ENCODE measurements around the gene RBM15. TPM values are rescaled to one million over a fixed set of nuclear protein-coding genes. Genes with fewer than 3 reads are reported as not detected.

The RBM15 gene
- total RNA-seq, 1 donor from 2014 or later = 33.9 TPM

DNA sequence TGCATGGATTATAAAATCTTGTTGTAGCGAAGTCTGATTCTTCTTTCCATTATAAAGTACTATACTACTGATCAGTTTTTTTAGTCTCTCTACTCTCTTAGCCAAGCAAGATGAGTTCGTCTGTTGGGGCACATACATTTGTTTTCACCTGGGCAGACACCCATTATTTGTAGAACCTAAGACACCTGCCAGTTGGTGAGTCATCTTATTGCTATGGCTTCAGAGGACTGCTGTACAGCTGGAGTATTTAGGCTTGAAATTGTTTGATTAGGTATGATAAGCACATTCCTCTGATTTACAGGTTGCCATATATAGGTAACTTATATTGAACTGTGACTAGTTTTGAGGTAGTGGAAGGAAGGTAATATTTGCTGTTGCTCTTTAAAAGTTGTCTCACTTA is 17.2 kb downstream of the RBM15 start:
- DNase-seq = no peak

DNA sequence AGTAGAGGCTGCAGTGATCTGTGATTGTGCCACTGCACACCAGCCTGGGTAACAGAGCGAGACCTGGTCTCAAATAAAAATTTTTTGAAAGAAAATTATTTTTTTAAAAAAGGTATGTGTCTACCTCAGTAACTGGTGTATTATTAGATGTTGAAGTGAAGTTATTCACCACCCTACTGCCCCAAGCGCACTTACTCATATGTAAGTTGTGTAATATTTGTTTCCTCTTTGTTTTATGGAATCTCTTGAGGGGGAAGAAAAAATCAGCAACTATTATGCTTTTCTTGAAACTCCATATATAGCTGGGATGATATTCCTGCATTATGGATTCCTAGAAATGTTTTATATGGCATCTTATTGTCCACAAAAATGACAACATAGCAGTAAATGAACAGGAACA is 21.3 kb downstream of the RBM15 start:
- no peak for DNase-seq

DNA sequence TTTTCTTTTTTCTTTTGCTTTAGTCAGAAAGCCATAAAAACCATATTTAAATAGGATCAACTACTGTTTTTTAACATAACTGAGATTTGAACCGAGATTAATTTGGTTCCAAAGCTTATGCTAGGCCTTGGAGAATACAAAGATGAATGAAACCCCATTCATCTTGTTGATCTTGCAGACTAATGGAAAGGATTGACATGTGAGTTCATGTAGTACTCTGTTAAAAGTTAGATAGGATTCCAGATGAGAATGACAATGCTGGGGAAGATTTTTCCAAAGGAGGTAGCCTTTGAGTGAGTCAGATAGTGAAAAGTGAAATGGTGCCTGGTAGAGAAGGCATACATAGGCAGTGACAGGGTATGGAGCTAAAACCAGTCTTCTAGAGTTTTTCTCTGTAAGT is 22.7 kb downstream of the RBM15 start:
- no peak for DNase-seq

DNA sequence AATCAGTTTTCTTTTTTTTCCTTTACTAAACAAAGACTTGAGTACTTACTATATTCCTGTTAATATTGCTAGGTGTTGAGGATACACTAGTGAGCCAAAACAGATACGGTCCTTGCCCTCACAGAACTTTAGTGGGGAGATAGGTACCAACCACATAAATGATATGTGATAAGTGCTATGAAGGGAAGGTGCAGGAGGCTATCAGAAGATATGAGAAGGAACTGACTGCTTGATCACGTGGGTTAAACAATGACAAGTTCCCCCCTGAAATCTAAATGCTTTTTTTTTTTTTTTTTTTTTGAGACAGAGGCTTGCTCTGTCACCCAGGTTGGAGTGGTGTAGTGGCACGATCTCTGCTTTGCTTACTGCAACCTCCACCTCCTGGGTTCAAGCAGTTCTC is 25.0 kb downstream of the RBM15 start:
- no peak for DNase-seq

DNA sequence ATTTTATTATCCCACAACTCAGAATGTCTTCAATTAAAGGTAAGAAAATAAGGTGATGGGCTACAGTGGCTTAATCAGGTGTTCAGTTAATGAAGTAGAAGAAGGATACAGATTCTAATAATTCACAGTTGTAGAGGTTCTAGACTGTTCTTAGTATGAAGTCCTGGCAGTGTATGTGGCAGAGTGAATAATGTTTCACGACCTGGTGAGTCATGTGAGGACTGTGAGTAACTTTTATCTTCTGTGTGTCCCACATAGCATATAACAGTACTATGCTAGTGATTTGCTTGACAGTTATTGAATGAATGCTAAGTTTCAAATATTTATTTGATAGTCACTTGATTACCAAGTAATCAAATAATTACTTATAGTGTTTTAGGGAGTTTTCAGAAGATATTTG is 31.6 kb downstream of the RBM15 start:
- no peak for DNase-seq

DNA sequence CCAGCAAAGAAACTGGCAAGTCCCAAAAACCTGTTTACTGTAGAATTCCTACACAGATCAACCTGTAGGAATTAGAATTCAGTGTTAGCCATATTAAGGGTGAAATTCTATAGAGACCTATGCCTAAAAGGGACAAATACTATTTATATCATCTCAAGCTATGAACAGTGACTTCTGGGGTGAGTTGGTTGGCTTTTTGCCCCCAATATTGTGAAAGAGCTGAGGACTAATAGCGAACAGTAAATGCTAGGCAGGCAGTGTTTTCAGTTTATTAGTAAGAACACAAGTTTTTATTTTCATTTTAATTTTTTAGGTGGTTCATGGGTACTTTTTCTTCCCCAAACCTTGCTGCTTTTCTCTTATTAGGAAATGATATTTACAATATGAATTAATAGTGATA is 36.3 kb downstream of the RBM15 start:
- no peak for DNase-seq

DNA sequence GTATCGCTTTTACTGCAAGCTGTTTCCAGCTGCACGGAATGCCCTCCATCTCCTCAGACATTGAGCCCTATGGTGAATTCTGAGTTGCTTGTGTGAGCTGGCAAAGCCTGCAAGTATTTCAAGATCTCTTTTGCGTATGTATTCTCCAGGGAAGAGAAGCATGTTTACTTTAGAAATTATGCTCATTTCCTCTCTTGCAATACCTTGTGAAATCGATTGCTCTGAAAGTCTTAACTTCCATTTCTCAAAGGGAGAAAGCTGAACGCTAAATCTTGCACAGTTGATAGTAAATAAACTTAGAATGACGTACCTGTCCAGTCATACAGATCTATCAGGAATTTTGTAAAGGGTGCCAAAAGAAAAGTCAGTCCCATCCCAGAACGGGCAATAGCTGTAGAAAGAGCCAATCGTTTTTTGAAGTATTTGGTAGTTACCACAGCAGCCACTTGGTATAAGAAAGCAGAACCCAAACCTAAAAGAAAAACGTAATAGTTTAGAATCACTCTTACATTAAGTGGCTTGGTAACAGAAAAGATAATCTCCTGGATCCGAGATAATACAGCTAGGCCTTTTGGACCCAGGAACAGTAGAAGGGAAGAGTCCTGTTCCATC is 41.6 kb downstream of the RBM15 start:
- no peak for DNase-seq

DNA sequence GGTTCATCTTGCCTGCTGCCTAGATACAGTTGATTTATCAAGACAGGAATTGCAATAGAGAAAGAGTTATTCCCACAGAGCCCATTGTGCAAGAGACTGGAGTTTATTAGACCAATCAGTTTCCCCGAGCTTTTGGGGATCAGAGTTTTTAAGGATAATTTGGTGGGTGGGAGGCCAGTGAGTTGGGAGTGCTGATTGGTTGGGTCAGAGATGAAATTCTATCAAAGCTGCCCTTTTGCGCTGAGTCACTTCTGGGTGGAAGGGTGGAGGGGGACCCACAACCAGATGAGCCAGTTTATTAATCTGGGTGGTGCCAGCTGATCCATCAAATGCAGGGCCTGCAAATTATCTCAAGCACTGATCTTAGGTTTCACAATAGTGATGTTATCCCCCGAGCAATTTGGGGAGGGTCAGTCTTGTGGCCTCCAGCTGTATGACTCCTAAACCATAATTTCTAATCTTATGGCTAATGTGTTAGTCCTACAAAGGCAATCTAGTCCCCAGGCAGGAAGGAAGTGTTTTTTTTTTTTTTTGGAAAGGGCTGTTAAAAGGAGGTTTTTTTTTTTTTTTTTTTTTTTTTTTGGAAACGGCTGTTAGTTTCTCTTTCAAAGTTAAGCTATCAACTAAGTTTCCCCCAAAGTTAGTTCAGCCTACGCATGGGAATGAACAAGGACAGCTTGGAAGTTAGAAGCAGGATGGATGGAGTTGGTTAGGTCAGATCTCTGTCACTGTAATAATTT is 44.2 kb downstream of the RBM15 start:
- DNase-seq = no peak

DNA sequence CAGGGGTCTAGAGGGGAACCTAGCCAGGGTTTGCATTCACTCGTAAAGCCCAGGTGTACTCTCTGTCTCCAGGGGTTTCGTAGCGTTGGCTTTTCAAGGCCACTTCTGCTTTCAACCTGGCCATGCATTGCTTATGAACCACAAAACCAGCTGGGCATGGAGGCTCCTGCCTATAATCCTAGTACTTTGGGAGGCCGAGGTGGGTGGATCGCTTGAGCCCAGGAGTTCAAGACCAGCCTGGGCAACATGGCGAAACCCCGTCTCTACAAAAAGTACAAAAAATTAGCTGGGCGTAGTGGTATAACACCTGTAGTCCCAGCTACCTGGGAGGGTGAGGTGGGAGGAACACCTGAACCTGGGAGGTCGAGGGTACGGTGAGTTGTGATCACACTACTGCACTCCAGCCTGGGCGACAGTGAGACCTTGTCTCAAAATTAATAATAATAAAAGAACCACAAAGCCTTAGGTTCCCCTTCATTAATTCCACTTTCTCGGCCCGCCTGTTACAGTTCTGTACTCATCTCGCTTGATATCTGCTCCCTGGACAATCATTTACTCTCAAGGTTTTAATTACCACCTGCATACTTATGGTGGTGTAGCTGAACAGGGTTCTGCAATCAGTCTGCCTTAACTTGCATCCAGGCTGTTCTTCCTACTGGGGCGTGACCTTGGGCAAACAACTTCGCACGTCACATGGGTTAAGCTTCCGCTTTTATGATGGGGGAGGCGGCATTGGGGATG is 45.6 kb downstream of the RBM15 start:
- no peak for DNase-seq

DNA sequence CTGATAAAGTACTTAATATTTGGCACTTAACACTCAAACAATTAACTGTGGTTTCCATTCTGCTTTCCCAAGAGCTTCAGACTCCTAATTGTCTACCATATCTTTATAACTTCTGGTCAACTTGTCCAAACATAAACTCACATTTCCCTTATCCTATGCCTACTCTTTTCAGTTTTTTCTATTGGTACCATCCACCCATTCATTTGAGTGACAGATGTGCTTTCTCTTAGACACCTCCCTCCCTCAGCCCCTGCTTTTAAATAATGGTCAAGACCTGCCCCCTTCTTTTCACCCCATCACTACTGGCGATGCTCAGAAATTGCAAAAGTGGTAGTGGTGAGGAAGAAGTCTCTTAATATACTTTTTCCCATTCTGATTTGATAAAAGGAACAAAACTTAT is 46.2 kb downstream of the RBM15 start:
- no peak for DNase-seq

DNA sequence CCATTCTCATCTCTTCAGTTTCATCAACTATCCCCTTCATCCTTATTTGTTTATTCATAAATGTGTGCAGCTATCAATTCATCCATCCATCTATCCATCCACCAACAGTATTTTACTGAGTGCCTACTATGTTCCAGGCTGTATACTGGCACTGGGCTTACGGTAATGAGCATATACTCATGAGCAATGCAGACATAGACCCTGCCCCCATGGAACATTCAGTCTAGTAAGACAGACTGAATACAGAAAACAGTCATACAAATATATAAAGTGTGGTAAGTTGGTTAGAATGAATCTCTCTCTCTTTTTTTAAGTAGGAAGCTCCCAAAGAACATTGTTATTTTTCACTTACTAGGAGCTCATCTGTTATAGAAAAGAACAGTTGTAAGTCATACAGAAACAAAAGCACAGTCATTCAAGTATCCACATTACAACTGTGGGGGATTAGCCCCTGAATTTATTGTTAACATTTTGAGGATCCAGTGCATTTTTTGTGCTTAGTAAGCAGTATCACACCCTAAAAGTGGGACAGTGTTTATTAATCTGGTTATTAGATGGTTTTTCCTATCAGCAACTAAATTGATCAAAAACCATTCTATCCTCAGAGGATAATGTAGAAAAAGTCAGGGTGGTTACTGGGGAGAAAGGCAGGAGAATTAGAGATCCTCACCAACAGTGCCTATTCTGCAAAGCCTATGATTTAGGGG is 48.0 kb downstream of the RBM15 start:
- no peak for DNase-seq

DNA sequence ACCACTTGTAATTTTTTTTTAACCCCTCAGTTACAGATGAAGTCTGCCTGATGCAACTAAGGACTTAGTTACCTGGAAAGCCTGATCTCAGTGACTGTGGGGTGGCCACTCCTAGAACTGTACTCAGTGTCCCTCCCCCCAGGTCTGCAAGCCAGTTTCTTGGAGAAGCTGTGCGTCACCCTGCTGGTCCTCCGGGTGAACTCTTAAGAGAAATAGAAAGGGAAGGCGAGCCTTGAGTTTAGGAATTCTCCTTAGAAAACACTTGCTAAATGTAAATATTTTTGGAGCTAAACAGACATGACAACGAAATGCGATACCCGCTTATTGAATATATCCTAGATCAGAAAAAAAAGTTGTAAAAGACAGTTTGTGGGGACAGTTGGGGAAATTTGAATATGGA is 50.9 kb downstream of the RBM15 start:
- no peak for DNase-seq

DNA sequence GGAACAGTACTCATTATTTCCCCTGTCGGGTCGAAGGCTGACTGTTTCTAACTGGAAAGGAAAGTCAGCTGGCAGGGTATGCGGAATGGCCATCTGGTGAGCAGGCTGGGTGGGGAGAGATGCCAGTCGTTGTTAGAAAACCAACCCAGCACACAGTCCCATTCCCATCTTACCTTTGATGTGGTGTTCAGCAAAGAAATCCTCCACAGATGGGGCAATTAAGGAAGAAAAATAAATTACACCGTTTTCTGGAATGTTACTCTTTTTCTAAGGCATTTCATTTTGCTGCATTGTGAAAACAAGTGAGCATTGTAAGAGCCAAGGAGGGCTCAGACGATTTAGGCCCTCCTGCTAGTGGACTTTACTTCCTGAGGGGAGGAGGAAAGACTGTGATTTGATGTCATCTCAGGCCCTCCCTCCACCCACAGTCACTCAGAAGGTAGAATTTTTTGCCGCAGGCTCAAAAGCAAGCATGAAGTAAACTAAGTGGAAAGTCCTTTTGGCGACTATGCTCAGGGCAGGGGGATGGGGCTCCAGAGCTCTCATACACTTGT is 51.6 kb downstream of the RBM15 start, which contains the start of gene SLC16A4:
SLC16A4 (minus strand) TSS at position 335 of the 554 bp plus-strand sequence. CDS start 1,703 bp downstream, outside the sequence.
- DNase-seq = no peak

DNA sequence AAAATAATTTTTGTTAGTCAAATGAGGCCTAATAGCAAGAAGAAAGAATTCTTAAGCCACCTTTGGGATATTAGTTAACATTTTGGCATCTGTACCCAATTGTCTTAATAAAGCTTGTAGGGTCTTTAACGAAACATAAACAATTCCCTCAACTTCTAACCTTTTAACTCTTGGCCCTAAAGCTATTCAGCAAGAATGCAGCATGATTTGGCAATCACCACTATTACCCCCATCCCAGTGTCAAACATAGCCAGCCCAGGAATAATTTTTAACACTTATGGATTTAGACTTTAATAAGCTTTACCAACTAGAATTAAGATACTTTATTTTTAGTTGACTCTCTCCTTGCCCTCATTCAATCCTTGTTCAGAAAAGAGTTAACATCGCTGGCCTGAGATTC is 54.1 kb downstream of the RBM15 start:
- no peak for DNase-seq

DNA sequence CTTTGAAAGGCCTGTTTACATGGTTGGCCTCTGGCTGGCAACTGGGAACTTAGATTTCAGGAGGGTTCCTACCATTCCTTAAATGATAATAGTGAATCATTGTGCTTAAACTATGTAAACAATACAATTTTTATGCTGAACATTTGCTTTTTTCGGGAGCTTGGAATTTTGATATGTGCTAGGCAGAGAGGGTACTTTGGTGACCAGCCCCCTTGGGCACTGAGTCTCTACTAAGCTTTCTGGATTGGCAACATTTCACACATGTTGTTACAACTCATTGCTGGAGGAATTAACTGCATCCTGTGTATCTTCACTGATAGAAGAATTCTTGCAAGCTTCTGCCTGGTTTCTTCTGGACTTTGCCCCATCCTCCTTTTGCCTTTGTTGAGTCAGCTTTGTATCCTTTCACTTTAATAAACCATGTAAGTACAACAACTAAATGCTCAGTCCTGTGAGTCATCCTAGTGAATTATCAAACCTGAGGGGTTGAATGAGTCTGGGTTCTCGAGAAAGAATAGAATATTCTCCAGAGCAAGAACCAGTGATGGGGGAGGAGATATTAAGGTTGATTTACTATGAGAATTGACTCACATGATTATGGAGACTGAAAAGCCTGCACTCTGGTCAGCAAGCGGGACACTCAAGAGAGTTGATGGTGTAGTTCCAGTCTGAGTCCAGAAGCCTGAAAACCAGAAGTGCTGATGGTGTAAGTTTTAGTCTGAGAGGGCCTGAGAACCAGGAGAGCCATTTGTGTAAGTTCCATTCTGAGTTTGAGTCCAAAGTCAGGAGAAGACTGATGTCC is 54.7 kb downstream of the RBM15 start:
- DNase-seq = no peak

DNA sequence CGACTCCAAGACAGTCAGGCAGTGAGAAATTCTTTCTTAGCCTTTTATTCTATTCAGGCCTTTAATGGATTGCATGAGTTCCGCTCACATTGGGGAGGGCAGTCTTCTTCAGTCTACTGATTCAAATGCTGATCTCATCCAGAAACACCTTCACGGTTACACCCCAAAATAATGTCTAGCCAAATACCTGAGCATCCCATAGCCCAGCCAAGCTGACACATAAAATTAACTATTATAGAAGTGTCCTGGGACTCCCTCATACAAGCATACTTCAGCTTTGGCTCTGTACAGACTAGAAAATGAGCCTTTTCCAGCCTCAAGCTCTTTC is 55.3 kb downstream of the RBM15 start:
- DNase-seq = no peak

Other genes with a start within 250 kb of the RBM15 start
- 0.20 TPM for gene UBL4B, start 226.9 kb upstream of the RBM15 start, total RNA-seq
- 0.79 TPM for gene SLC6A17, start 188.9 kb upstream of the RBM15 start, total RNA-seq
- 1.5 TPM for gene KCNC4, start 129.1 kb upstream of the RBM15 start, total RNA-seq
- gene SLC16A4, start 51.6 kb downstream of the RBM15 start, total RNA-seq = 3.1 TPM
- 41.3 TPM for gene LAMTOR5, start 68.3 kb downstream of the RBM15 start, total RNA-seq
- not detected for gene PROK1, start 111.8 kb downstream of the RBM15 start, total RNA-seq
- not detected for gene KCNA10, start 179.8 kb downstream of the RBM15 start, total RNA-seq